ENCODE results near the gene TP73.

TP73 gene

DNA sequence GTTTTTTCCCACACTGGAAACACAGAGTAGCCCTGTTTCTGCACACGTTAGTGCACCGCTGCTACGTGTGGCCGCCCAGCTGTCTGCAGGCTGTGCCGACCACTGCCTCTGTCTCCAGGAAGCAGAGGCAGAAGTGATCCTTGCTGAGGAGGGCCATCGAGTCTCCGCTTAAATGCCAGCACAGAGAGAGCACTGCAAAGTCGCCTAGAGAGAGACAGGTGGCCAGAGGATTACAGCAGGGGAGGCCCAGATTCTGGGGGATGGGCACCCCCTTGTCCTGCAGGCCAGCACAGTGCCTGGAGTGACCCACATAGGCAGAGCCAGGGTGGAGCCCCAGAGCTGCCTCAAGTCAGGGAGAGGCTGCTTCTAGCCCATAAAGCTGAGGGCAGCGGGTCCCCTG is 21.4 kb upstream of the TP73 start:
- Histone ChIP-seq H3K27me3 (ENCODE audit: control insufficient read depth in 1 of 2, insufficient read depth in 2 of 2, low read length in 2 of 2) (no peaks in the 10 kb centered on the region), H3K4me1 (ENCODE audit: insufficient read depth, low read length) (peaks cover 3% of the 10 kb centered on the region)

DNA sequence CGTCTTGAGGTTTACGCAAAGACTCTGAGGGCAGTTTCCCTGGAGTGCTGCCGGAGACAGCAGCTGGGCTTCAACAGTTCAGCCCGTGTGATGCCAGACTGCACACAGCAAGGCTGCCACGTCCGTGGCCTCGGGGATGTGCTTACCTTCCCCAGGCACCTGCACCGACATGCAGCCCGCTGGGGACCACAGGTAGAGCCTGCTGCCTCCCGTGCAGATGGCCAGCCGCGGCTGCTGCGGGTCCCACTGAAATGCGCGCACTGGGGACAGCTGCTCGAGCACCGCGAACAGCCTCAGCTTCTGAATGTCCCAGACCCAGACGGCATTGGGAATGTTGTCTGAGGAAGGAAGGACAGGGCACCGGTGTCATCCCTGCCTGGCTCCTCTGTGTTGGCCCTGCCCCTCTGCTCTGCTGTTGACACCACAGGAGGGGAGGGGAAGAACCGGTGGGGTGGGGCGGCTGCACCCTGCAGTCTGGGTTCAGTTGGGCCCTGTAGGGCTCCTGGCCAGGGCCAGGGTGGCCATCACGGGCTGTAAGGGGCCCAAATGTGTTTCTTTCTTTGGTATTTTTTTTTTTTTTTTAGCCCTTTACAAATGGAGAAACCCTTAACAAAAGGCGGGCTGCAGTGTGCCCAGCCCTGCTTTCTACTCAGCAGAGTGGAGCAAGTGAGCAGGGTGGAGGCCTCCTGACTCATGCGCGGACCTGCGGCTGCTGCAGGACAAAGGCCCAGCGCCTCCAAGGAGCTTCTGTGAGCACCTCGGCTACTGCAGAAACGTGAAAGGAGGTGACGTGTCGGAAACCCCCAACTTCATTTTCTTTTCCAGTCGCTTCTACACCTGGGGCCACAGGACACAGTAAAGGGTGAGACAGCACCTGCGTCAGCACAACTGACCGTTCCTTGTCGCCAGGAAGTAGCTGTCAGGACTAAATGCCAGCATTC is 20.7 kb upstream of the TP73 start:
- Histone ChIP-seq H3K4me3 (ENCODE audit: low read depth in 1 of 2, low read length in 2 of 2) (no peak overlapping the region), H3K27ac (ENCODE audit: low read depth, low read length) (no peak overlapping the region), H3K36me3 (ENCODE audit: insufficient read depth, low read length) (peaks cover 82% of the 10 kb centered on the region), H3K9me3 (ENCODE audit: low read length) (no peaks in the 10 kb centered on the region), H3K4me1 (ENCODE audit: insufficient read depth, low read length) (no peaks in the 10 kb centered on the region), H3K9ac (ENCODE audit: low read length) (no peak overlapping the region), H3K27me3 (ENCODE audit: control insufficient read depth in 1 of 2, insufficient read depth in 2 of 2, low read length in 2 of 2) (no peaks in the 10 kb centered on the region)

More for the DNA sequence above, 21.4 kb upstream of the TP73 start:
- Histone ChIP-seq H3K36me3 (ENCODE audit: insufficient read depth, low read length) (peaks cover 75% of the 10 kb centered on the region), H3K27ac (ENCODE audit: low read depth, low read length) (no peak overlapping the region), H3K9me3 (ENCODE audit: low read length) (no peaks in the 10 kb centered on the region), H3K9ac (ENCODE audit: low read length) (no peak overlapping the region), H3K4me3 (ENCODE audit: low read depth in 1 of 2, low read length in 2 of 2) (no peak overlapping the region)

DNA sequence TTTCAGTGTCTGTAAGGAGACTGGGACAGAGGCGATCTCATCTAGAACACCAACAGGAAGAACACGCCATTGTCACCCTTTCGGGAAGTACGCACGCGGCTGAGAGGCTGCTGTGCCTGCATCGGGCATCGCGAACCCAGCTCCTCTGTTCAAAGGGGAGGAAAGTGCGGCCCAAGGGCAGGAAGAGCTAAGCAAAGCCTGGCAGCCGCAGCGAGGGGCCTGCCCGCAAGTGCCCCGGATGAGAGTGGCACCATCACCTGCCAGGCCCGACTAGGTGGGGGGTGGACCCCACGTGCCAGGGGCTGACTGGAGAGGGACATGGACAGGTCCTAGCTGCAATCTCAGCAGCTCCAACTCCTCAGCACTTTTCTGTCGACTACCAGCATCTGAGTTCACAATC is 20.0 kb upstream of the TP73 start:
- H3K9ac ChIP-seq (ENCODE audit: low read length) = no peak overlapping the region
- no peaks in the 10 kb centered on the region for H3K9me3 ChIP-seq (ENCODE audit: low read length)
- H3K27ac ChIP-seq (ENCODE audit: low read depth, low read length) = no peak overlapping the region
- no peaks in the 10 kb centered on the region for H3K4me1 ChIP-seq (ENCODE audit: insufficient read depth, low read length)
- peaks cover 87% of the 10 kb centered on the region for H3K36me3 ChIP-seq (ENCODE audit: insufficient read depth, low read length)
- H3K4me3 ChIP-seq (ENCODE audit: low read depth in 1 of 2, low read length in 2 of 2) = no peak overlapping the region
- H3K27me3 ChIP-seq (ENCODE audit: control insufficient read depth in 1 of 2, insufficient read depth in 2 of 2, low read length in 2 of 2) = no peaks in the 10 kb centered on the region

DNA sequence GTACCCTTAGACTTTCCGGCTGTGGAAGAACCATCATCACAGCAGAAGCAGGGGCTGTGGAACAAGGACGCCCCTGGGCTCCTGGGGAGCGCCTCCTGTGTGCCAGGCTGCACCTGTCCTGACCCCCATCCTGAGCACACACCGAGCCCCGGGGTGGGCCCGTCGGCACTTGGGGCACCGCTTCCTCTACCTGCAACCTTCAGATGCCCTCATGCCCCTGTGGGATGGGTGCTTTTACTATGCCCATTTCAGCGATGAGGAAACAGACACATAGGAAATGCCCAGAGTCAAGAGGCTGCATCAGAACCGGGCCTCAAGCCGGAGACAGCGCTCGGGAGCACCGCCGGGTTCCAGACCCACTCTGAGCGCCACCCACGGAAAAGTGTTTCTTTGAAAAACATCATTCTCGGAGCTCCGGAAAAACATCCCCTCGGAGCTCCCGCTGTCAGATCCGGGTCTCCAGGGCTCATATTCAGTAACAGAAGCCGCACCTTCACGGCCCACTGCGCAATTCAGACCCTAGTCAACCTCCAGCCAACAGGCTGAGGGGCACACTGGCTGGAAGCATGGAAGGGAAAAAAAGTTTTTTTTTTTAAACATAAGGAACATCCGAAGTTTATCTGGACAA is 19.5 kb upstream of the TP73 start:
- H3K36me3 ChIP-seq (ENCODE audit: insufficient read depth, low read length) = peaks cover 86% of the 10 kb centered on the region

DNA sequence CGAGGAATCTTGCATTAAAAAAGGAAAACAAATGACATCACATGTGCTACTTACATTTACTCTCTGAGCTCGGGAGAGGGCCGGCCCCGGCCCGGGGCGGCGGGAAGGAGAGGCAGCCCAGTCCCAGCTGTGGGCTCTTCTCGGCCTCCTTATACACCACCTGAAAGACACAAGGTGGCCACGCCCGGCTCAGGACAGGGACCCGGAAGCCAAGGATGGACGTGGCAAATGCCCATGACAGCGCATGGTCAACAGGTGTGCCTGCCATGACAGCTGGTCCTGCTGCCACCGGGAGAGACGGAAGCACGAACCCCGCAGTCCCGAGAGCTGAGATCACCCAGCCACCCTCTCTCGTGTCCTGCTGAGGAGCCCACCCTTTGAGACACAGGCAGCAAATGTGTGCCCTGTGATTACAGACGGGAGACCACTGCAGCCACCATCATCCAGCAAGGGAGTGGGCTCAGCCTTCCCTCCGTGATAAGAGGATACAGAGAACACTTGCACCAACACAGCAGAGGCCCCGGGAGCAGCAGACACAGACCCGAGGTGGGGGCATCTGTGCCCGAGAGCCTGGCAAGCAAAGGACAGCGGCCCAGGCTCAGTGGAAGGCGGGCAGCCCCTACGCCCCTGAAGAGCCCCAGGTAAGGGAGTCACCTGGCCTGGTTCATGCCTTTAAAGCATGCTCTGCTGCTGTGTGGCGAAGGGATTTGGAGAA is 18.8 kb upstream of the TP73 start:
- no peak overlapping the region for H3K4me3 ChIP-seq (ENCODE audit: low read depth in 1 of 2, low read length in 2 of 2)
- H3K4me1 ChIP-seq (ENCODE audit: insufficient read depth, low read length) = no peaks in the 10 kb centered on the region
- no peak overlapping the region for H3K27ac ChIP-seq (ENCODE audit: low read depth, low read length)
- H3K27me3 ChIP-seq (ENCODE audit: control insufficient read depth in 1 of 2, insufficient read depth in 2 of 2, low read length in 2 of 2) = no peaks in the 10 kb centered on the region
- no peaks in the 10 kb centered on the region for H3K9me3 ChIP-seq (ENCODE audit: low read length)
- H3K36me3 ChIP-seq (ENCODE audit: insufficient read depth, low read length) = peaks cover 86% of the 10 kb centered on the region
- H3K9ac ChIP-seq (ENCODE audit: low read length) = no peak overlapping the region

More for the DNA sequence above, 19.5 kb upstream of the TP73 start:
- H3K9ac ChIP-seq (ENCODE audit: low read length) = no peak overlapping the region
- no peak overlapping the region for H3K4me3 ChIP-seq (ENCODE audit: low read depth in 1 of 2, low read length in 2 of 2)
- no peak overlapping the region for H3K27ac ChIP-seq (ENCODE audit: low read depth, low read length)
- H3K27me3 ChIP-seq (ENCODE audit: control insufficient read depth in 1 of 2, insufficient read depth in 2 of 2, low read length in 2 of 2) = no peaks in the 10 kb centered on the region
- no peaks in the 10 kb centered on the region for H3K9me3 ChIP-seq (ENCODE audit: low read length)
- H3K4me1 ChIP-seq (ENCODE audit: insufficient read depth, low read length) = no peaks in the 10 kb centered on the region

DNA sequence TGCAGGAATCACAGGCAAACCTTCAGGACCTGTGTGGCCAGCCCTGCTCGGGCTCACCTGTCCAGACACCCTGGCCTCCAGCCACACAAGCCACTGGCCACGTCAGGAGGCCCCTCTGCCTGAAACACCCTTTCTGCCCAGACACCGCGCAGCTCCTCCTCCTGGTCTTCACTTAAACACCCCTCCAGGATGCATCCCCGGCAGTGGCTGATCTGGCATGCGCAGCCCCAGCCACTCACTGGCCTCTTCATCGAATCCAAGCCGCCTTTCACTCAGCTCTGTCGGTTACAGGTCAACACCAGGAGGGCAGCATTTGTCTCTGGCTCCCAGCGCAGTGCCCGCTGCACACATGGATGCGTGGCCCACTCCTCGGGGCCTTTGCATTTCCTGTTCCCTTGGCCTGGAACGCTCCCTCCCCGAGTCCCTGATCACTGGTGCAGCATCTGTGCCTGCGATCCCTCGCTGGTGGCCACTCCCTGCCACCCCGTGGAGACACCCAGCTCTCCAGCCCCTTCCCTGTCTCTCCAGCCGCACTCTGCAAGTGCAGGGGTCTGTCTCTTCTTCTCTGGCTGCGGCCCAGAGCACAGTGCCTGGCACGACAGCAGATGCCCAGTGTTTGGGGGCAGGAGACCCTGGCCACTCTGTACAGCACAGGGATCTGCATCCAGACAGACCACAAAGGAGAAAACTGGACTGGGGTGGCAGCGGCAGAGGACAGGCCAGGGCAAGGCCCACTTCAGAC is 18.1 kb upstream of the TP73 start:
- Histone ChIP-seq H3K9ac (ENCODE audit: low read length) (no peak overlapping the region), H3K27me3 (ENCODE audit: control insufficient read depth in 1 of 2, insufficient read depth in 2 of 2, low read length in 2 of 2) (no peaks in the 10 kb centered on the region), H3K4me3 (ENCODE audit: low read depth in 1 of 2, low read length in 2 of 2) (no peak overlapping the region), H3K27ac (ENCODE audit: low read depth, low read length) (no peak overlapping the region), H3K9me3 (ENCODE audit: low read length) (no peaks in the 10 kb centered on the region), H3K4me1 (ENCODE audit: insufficient read depth, low read length) (no peaks in the 10 kb centered on the region), H3K36me3 (ENCODE audit: insufficient read depth, low read length) (peaks cover 81% of the 10 kb centered on the region)

DNA sequence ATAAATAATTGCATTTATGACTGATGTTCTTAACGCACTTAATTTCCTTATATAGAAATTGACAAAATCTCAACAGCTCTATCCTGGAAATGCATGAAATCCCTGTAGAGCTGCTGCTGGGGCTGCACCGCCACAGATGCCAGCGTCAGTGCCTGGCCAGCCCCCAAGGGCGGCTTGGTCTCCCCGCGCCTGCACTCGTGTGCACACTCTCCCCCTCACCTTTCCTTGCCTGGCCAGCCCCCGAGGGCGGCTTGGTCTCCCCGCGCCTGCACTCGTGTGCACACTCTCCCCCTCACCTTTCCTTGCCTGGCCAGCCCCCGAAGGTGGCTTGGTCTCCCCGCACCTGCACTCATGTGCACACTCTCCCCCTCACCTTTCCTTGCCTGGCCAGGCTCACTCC is 16.2 kb upstream of the TP73 start:
- no peaks in the 10 kb centered on the region for H3K27me3 ChIP-seq (ENCODE audit: control insufficient read depth in 1 of 2, insufficient read depth in 2 of 2, low read length in 2 of 2)
- H3K9ac ChIP-seq (ENCODE audit: low read length) = no peak overlapping the region
- H3K4me1 ChIP-seq (ENCODE audit: insufficient read depth, low read length) = no peaks in the 10 kb centered on the region
- peaks cover 68% of the 10 kb centered on the region for H3K36me3 ChIP-seq (ENCODE audit: insufficient read depth, low read length)
- no peak overlapping the region for H3K27ac ChIP-seq (ENCODE audit: low read depth, low read length)
- no peak overlapping the region for H3K4me3 ChIP-seq (ENCODE audit: low read depth in 1 of 2, low read length in 2 of 2)
- no peaks in the 10 kb centered on the region for H3K9me3 ChIP-seq (ENCODE audit: low read length)

DNA sequence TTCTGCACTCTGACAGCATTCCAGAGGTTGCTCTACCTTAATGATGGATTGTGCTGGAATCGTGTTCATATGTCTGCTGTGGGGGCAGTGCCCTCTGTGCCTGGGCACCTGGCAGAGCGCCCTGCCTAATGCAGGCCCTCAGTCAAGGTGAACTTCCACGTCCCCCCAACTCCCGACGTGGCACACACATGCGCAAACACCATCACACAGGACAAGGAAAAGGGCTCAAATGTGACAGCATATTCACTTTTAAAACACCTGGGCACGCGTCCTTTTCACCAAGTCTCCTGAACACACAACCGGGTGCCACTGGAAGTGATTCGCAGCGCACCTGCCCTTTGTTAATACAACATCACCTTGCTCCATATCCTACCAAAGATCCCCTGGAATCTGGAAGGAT is 15.8 kb upstream of the TP73 start:
- H3K4me3 ChIP-seq (ENCODE audit: low read depth in 1 of 2, low read length in 2 of 2) = no peak overlapping the region
- no peak overlapping the region for H3K9ac ChIP-seq (ENCODE audit: low read length)
- H3K27me3 ChIP-seq (ENCODE audit: control insufficient read depth in 1 of 2, insufficient read depth in 2 of 2, low read length in 2 of 2) = no peaks in the 10 kb centered on the region
- H3K36me3 ChIP-seq (ENCODE audit: insufficient read depth, low read length) = peaks cover 68% of the 10 kb centered on the region
- no peaks in the 10 kb centered on the region for H3K4me1 ChIP-seq (ENCODE audit: insufficient read depth, low read length)
- no peaks in the 10 kb centered on the region for H3K9me3 ChIP-seq (ENCODE audit: low read length)
- H3K27ac ChIP-seq (ENCODE audit: low read depth, low read length) = no peak overlapping the region

DNA sequence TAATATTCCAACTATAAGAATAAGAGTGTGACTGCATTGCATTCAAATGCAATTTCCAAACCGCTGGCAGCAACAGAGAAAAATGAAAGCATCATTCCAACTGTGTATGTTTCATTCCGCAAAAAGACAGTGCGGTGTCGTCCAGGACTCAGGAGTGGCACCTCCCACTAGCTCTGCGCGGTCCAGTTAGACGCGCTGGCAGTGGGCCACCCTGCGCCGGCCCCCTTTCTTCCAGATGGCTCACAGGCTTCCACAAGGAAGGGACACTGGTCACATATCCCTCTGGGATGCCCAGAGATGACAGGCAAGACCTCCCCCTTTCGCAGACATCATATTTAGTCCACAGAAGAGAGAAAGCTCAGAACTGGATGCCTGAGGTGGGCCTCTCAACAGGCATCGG is 14.3 kb upstream of the TP73 start:
- Histone ChIP-seq H3K4me1 (ENCODE audit: insufficient read depth, low read length) (no peaks in the 10 kb centered on the region), H3K4me3 (ENCODE audit: low read depth in 1 of 2, low read length in 2 of 2) (no peak overlapping the region), H3K9me3 (ENCODE audit: low read length) (no peaks in the 10 kb centered on the region), H3K27ac (ENCODE audit: low read depth, low read length) (no peak overlapping the region), H3K9ac (ENCODE audit: low read length) (no peak overlapping the region), H3K27me3 (ENCODE audit: control insufficient read depth in 1 of 2, insufficient read depth in 2 of 2, low read length in 2 of 2) (no peaks in the 10 kb centered on the region), H3K36me3 (ENCODE audit: insufficient read depth, low read length) (peaks cover 59% of the 10 kb centered on the region)

DNA sequence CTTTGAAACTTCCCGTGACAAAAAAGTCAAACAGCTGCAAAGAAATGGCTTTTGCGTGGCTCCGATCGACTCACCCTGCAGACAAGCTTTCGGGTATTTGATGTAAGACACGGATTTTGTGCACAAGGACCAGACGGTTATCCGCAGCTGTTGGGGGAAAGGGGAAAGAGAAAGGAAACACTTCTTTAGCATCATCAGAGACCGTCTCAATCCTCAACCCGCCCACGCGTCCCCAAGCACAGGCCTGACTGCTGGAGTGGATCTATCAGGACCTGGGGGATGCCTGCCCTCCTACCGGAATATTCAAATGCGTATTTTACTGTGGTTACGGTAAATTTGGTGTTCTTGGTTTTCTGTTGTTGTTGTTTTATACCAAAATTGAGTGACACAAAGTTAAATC is 13.6 kb upstream of the TP73 start:
- Histone ChIP-seq H3K9ac (ENCODE audit: low read length) (no peak overlapping the region), H3K36me3 (ENCODE audit: insufficient read depth, low read length) (peaks cover 53% of the 10 kb centered on the region), H3K4me1 (ENCODE audit: insufficient read depth, low read length) (no peaks in the 10 kb centered on the region), H3K27me3 (ENCODE audit: control insufficient read depth in 1 of 2, insufficient read depth in 2 of 2, low read length in 2 of 2) (no peaks in the 10 kb centered on the region), H3K4me3 (ENCODE audit: low read depth in 1 of 2, low read length in 2 of 2) (no peak overlapping the region), H3K27ac (ENCODE audit: low read depth, low read length) (no peak overlapping the region), H3K9me3 (ENCODE audit: low read length) (no peaks in the 10 kb centered on the region)

DNA sequence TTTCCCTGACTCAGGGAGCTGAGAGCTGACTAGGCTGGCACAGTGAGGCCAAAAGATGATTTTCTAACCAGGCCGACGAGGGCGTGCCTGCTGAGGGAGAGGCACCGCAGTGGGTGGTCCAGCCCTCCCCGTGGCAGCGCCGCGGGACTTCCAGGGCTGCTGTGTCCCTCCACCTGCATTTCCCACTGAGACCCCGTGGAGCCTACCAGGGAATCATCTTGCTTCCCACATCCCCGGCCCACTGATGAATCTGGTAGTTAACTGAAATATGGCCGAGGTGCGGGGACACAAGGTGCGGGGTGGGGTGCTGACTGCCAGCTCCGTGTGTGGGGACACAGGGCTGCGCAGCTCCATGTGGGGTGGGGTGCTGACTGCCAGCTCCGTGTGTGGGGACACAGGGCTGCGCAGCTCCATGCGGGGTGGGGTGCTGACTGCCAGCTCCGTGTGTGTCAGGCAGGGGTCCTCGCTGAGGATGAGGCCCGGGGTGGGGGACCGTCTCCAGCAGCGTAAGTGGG is 12.9 kb upstream of the TP73 start:
- Histone ChIP-seq H3K4me1 (ENCODE audit: insufficient read depth, low read length) (no peaks in the 10 kb centered on the region), H3K4me3 (ENCODE audit: low read depth in 1 of 2, low read length in 2 of 2) (no peak overlapping the region), H3K9ac (ENCODE audit: low read length) (no peak overlapping the region), H3K27ac (ENCODE audit: low read depth, low read length) (no peak overlapping the region), H3K27me3 (ENCODE audit: control insufficient read depth in 1 of 2, insufficient read depth in 2 of 2, low read length in 2 of 2) (no peaks in the 10 kb centered on the region), H3K36me3 (ENCODE audit: insufficient read depth, low read length) (peaks cover 47% of the 10 kb centered on the region), H3K9me3 (ENCODE audit: low read length) (no peaks in the 10 kb centered on the region)

Measured in muscle layer of colon (tissue), 2 donors.